Body of pancreas (tissue), 4 donors: Measurements from ENCODE around the gene SF3B5. TPM values are rescaled to one million over a fixed set of nuclear protein-coding genes. Genes with fewer than 3 reads are reported as not detected.
"Not testable (repeated sequence)": the region's sequence is repeated elsewhere in the genome, so short reads cannot be mapped to it uniquely, and the experiment has no call there.

Experiments
- ATAC-seq: fragments of 150-250 bp; one replicate; pipeline ENCODE4 v1.9.1; 2016
- DNase-seq, 4 donors: peaks; one replicate each; pipeline ENCODE4 v3.0.0-alpha.2; 2019
- H3K27ac ChIP-seq, 4 donors: fragments of 200-600 bp; sonication (generic); 1 replicate in 3 of 4; 2 replicates in 1 of 4; pipeline versions ENCODE4 v1.5.1 to v1.6.1; 2016 to 2019; ENCODE audit warnings: mild to moderate bottlenecking in 1 of 4, mixed read lengths in 1 of 4, moderate library complexity in 1 of 4
- H3K27me3 ChIP-seq, 2 donors: fragments of 200-600 bp; sonication (generic); one replicate each; pipeline ENCODE4 v1.6.0; 2016; ENCODE audit warnings: mild to moderate bottlenecking in 1 of 2
- H3K36me3 ChIP-seq, 2 donors: fragments of 200-600 bp; sonication (generic); replicated peaks in 1 of 2; 2 replicates each; pipeline ENCODE4 v1.5.1; 2016; ENCODE audit warnings: low read depth in 2 of 2; ENCODE audit not compliant: insufficient read depth in 1 of 2
- H3K4me1 ChIP-seq: fragments of 200-600 bp; sonication (generic); one replicate; pipeline ENCODE4 v1.6.0; 2016
- H3K4me3 ChIP-seq, 2 donors: fragments of 200-600 bp; sonication (generic); 1 replicate in 1 of 2; 2 replicates in 1 of 2; pipeline ENCODE4 v1.5.1; 2016 to 2019
- H3K9me3 ChIP-seq, 3 donors: fragments of 200-600 bp; sonication (generic); 1 replicate in 2 of 3; 2 replicates in 1 of 3; pipeline ENCODE4 v1.5.1; 2016
- CTCF ChIP-seq, 7 experiments: fragments of 450-650 bp in 4 of 7; fragments of 200-600 bp in 3 of 7; sonication (generic) in 3 of 7; IDR thresholded peaks; one replicate each; pipeline ENCODE4 v1.5.1; 2016 to 2019; ENCODE audit warnings: antibody characterized with exemption in 7 of 7
- POLR2A ChIP-seq, 3 donors: fragments of 450-650 bp; IDR thresholded peaks; one replicate each; pipeline ENCODE4 v1.6.1; 2016; ENCODE audit warnings: antibody characterized with exemption in 3 of 3, mild to moderate bottlenecking in 2 of 3
- WGBS, 2 donors: methylation state at CpG; one replicate each; pipeline ENCODE4 v1.1.5; 2017; 5-methylcytosine and 5-hydroxymethylcytosine counted together
- intact Hi-C: fragments of 100-400 bp; cut with DNase I; formaldehyde crosslinking; loops from one replicate; pipeline ENCODE4 v1.15.1; 2023
- total RNA-seq, 2 donors: library from RNA; depleted of rRNA; stranded (reverse); fragments of >200 nt; gene quantifications; one replicate each; pipeline ENCODE4 v1.1.0, GENCODE V29; 2016

SF3B5 gene
- total RNA-seq, 2 donors from 2014 or later, result 45.7 to 103 TPM

- Histone ChIP-seq H3K27ac (no peak overlapping the region), H3K9me3 (no peaks in the 10 kb centered on the region), H3K36me3 (no peaks in the 10 kb centered on the region), H3K4me1 (no peaks in the 10 kb centered on the region), H3K4me3 (no peak overlapping the region), H3K27me3 (no peaks in the 10 kb centered on the region)
- DNase-seq (no peak), ATAC-seq (no peak)
- no peak for TF ChIP-seq CTCF (IDR thresholded peaks at IDR 0.05)
- TF ChIP-seq POLR2A (IDR thresholded peaks at IDR 0.05), result no peak
- intact Hi-C loops, result no loop called here
- 87 to 97% methylated on average over 2 of the region's 2 CpGs for WGBS, 2 donors
These were observed 38.8 kb upstream of the SF3B5 start for GRCh38 chr6:144134176-144134575.

GRCh38 chr6:144133225-144133821 is 38.0 kb upstream of the SF3B5 start:
- no peak for DNase-seq
- ATAC-seq, result no peak
- no peaks in the 10 kb centered on the region for H3K4me1 ChIP-seq
- H3K27ac ChIP-seq, result no peak overlapping the region
- no peak for TF ChIP-seq POLR2A (IDR thresholded peaks at IDR 0.05)
- no peak for TF ChIP-seq CTCF (IDR thresholded peaks at IDR 0.05)
- no peak overlapping the region for H3K4me3 ChIP-seq
- intact Hi-C loops, result no loop called here
- no peaks in the 10 kb centered on the region for H3K27me3 ChIP-seq
- H3K9me3 ChIP-seq, result no peaks in the 10 kb centered on the region
- H3K36me3 ChIP-seq, result no peaks in the 10 kb centered on the region
- WGBS, 2 donors, result 67 to 78% methylated on average over 5 of the region's 5 CpGs

GRCh38 chr6:144132167-144132690 is 36.9 kb upstream of the SF3B5 start:
- H3K4me1 ChIP-seq, H3K36me3 ChIP-seq, DNase-seq, H3K27me3 ChIP-seq, H3K9me3 ChIP-seq, intact Hi-C loops, H3K27ac ChIP-seq, ATAC-seq, H3K4me3 ChIP-seq: not testable (repeated sequence)

- DNase-seq (no peak), ATAC-seq (no peak)
- Histone ChIP-seq H3K27ac (no peak overlapping the region), H3K4me1 (no peaks in the 10 kb centered on the region), H3K27me3 (no peaks in the 10 kb centered on the region), H3K9me3 (no peaks in the 10 kb centered on the region), H3K36me3 (no peaks in the 10 kb centered on the region), H3K4me3 (no peak overlapping the region)
- 79 to 92% methylated on average over 1 of the region's 1 CpG for WGBS, 2 donors
- intact Hi-C loops, result no loop called here
- no peak for TF ChIP-seq CTCF (IDR thresholded peaks at IDR 0.05)
- TF ChIP-seq POLR2A (IDR thresholded peaks at IDR 0.05), result no peak
These were observed 35.9 kb upstream of the SF3B5 start for GRCh38 chr6:144131248-144131709.

- Histone ChIP-seq H3K36me3 (no peaks in the 10 kb centered on the region), H3K27ac (no peak overlapping the region), H3K4me1 (no peaks in the 10 kb centered on the region), H3K9me3 (no peaks in the 10 kb centered on the region), H3K4me3 (no peak overlapping the region), H3K27me3 (no peaks in the 10 kb centered on the region)
- 74 to 79% methylated on average over 6 of the region's 6 CpGs for WGBS, 2 donors
- TF ChIP-seq CTCF (IDR thresholded peaks at IDR 0.05) (no peak), POLR2A (IDR thresholded peaks at IDR 0.05) (no peak)
- intact Hi-C loops, result no loop called here
- ATAC-seq (no peak), DNase-seq (no peak)
These were observed 34.1 kb upstream of the SF3B5 start for GRCh38 chr6:144129469-144129868.
